Colonic mucosa (tissue), 4 donors: ENCODE data around the gene ADO. TPM values are rescaled to one million over a fixed set of nuclear protein-coding genes. Genes with fewer than 3 reads are reported as not detected.

Experiments used
- DNase-seq: peaks from one replicate; pipeline ENCODE4 v3.0.0-alpha.2; 2020
- H3K27ac ChIP-seq: fragments of 200-600 bp; one replicate; pipeline ENCODE4 v1.8.0; 2021
- H3K27me3 ChIP-seq: fragments of 200-600 bp; one replicate; pipeline ENCODE4 v1.8.0; 2021
- H3K36me3 ChIP-seq: fragments of 200-600 bp; one replicate; pipeline ENCODE4 v1.8.0; 2021
- H3K4me1 ChIP-seq: fragments of 200-600 bp; one replicate; pipeline ENCODE4 v1.8.0; 2021; ENCODE audit warnings: mild to moderate bottlenecking
- H3K4me3 ChIP-seq: fragments of 200-600 bp; one replicate; pipeline ENCODE4 v1.8.0; 2021
- H3K9ac ChIP-seq, 2 donors: one replicate each; pipeline ENCODE4 v1.7.0; 2013; ENCODE audit warnings: control low read depth in 2 of 2, low read depth in 2 of 2, low read length in 2 of 2
- H3K9me3 ChIP-seq: fragments of 200-600 bp; one replicate; pipeline ENCODE4 v1.8.0; 2021
- CTCF ChIP-seq: fragments of 200-600 bp; IDR thresholded peaks from one replicate; pipeline ENCODE4 v1.8.0; 2022; ENCODE audit warnings: antibody characterized with exemption, mild to moderate bottlenecking
- intact Hi-C: fragments of 100-400 bp; cut with DNase I; formaldehyde crosslinking; loops from one replicate; pipeline ENCODE4 v1.14.1; 2022
- total RNA-seq, 2 donors: library from RNA; stranded (reverse); fragmentation: NEBNext Ultra II Directional in 1 of 2; extraction: Animal tissue kit (Norgen Biotek cat#: 25700) in 1 of 2; gene quantifications; one replicate each; pipeline ENCODE4 v1.2.1, GENCODE V29; 2021
- donor health status: healthy.
- donor health status: DM: no; HTN: no; CAD: no.
- donor health status: DM: no; HTN: no; CAD: no.

ADO gene
- total RNA-seq, 2 donors from 2014 or later, result 13.5 to 15.5 TPM

- Histone ChIP-seq H3K9me3 (no peaks in the 10 kb centered on the region), H3K9ac (peak overlapping the region; percentile 1 to 34), H3K4me3 (peak overlapping the region; percentile 81), H3K36me3 (no peaks in the 10 kb centered on the region), H3K4me1 (peaks cover 16% of the 10 kb centered on the region), H3K27ac (no peak overlapping the region), H3K27me3 (peaks cover 36% of the 10 kb centered on the region)
- DNase-seq, result peak; percentile 29
- no peak for TF ChIP-seq CTCF
- intact Hi-C loops, result loop anchor here (2.0 to 10.0 kb wide), 3 partner anchors 228 to 364 kb away; no protein-coding TSS in a partner anchor
These were observed 14.0 kb downstream of the ADO start for GRCh38 chr10:62818426-62819011.

- H3K4me1 ChIP-seq, result peaks cover 16% of the 10 kb centered on the region
- intact Hi-C loops, result loop anchor here (2.0 to 10.0 kb wide), 3 partner anchors 229 to 365 kb away; no protein-coding TSS in a partner anchor
- no peaks in the 10 kb centered on the region for H3K9me3 ChIP-seq
- no peak overlapping the region for H3K4me3 ChIP-seq
- no peak overlapping the region for H3K9ac ChIP-seq
- DNase-seq, result no peak
- H3K27ac ChIP-seq, result no peak overlapping the region
- H3K36me3 ChIP-seq, result no peaks in the 10 kb centered on the region
- no peak for TF ChIP-seq CTCF
- H3K27me3 ChIP-seq, result peaks cover 34% of the 10 kb centered on the region
These were observed 14.8 kb downstream of the ADO start for GRCh38 chr10:62819141-62819920.

GRCh38 chr10:62820586-62820985 is 16.1 kb downstream of the ADO start:
- Histone ChIP-seq H3K36me3 (no peaks in the 10 kb centered on the region), H3K4me1 (peaks cover 7% of the 10 kb centered on the region), H3K27ac (no peak overlapping the region), H3K9ac (no peak overlapping the region), H3K4me3 (no peak overlapping the region), H3K9me3 (no peaks in the 10 kb centered on the region), H3K27me3 (peaks cover 21% of the 10 kb centered on the region)
- intact Hi-C loops, result no loop called here
- TF ChIP-seq CTCF, result no peak
- DNase-seq, result no peak

GRCh38 chr10:62826273-62826672 is 21.8 kb downstream of the ADO start:
- TF ChIP-seq CTCF, result no peak
- no peak for DNase-seq

GRCh38 chr10:62829622-62830021 is 25.1 kb downstream of the ADO start:
- Histone ChIP-seq H3K36me3 (no peaks in the 10 kb centered on the region), H3K27me3 (no peaks in the 10 kb centered on the region), H3K4me1 (no peaks in the 10 kb centered on the region), H3K9ac (no peak overlapping the region), H3K27ac (no peak overlapping the region), H3K9me3 (no peaks in the 10 kb centered on the region), H3K4me3 (no peak overlapping the region)
- no peak for TF ChIP-seq CTCF
- DNase-seq, result no peak
- intact Hi-C loops, result no loop called here

More at GRCh38 chr10:62826273-62826672, 21.8 kb downstream of the ADO start:
- Histone ChIP-seq H3K9ac (no peak overlapping the region), H3K27me3 (no peaks in the 10 kb centered on the region), H3K9me3 (no peaks in the 10 kb centered on the region), H3K36me3 (no peaks in the 10 kb centered on the region), H3K4me3 (no peak overlapping the region), H3K4me1 (no peaks in the 10 kb centered on the region), H3K27ac (no peak overlapping the region)
- intact Hi-C loops, result no loop called here
